Measurements from ENCODE around the gene RPUSD1. TPM values are rescaled to one million over a fixed set of nuclear protein-coding genes. Genes with fewer than 3 reads are reported as not detected.

RPUSD1 gene
- total RNA-seq, 1 donor from 2014 or later, result 31.0 TPM

DNA sequence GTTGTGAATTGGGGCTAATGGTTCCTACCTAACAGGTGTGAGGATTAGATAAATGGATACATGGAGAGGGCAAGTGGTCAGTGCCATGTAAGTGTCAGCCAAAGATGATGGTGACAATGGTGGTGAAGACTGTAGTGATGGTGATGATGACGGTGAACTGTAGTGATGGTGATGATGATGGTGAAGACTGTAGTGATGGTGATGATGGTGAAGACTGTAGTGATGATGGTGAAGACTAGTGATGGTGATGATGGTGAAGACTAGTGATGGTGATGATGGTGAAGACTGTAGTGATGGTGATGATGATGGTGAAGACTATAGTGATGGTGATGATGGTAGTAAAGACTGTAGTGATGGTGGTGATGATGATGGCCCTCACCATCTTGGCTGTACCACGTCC is 30.4 kb upstream of the RPUSD1 start:
- DNase-seq (ENCODE audit: low read depth), result no peak
- TF ChIP-seq, protein P1, sequence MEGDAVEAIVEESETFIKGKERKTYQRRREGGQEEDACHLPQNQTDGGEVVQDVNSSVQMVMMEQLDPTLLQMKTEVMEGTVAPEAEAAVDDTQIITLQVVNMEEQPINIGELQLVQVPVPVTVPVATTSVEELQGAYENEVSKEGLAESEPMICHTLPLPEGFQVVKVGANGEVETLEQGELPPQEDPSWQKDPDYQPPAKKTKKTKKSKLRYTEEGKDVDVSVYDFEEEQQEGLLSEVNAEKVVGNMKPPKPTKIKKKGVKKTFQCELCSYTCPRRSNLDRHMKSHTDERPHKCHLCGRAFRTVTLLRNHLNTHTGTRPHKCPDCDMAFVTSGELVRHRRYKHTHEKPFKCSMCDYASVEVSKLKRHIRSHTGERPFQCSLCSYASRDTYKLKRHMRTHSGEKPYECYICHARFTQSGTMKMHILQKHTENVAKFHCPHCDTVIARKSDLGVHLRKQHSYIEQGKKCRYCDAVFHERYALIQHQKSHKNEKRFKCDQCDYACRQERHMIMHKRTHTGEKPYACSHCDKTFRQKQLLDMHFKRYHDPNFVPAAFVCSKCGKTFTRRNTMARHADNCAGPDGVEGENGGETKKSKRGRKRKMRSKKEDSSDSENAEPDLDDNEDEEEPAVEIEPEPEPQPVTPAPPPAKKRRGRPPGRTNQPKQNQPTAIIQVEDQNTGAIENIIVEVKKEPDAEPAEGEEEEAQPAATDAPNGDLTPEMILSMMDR (conservative IDR thresholded peaks at IDR 0.05; ENCODE audit: low read depth, low read length), result no peak
- no peak overlapping the region for H3K4me3 ChIP-seq (ENCODE audit: low read depth, low read length)

DNA sequence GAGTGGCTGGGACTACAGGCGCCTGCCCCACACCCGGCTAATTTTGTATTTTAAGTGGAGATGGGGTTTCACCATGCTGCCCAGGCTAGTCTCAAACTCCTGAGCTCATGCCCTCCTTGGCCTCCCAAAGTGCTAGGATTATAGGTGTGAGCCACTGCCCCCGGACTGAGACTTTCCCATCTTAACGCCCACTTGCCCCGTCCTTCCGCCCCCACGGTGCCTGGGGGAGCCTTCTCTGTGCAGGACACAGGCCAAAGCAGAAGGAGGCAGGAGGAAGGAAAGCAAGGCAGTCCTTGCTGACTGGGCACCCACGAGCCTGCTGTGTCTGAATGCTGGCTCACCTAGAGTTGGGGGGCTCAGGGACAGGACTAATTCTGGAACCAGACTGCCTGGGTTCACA is 30.0 kb upstream of the RPUSD1 start:
- H3K4me3 ChIP-seq (ENCODE audit: low read depth, low read length), result no peak overlapping the region
- TF ChIP-seq, protein P1 (conservative IDR thresholded peaks at IDR 0.05; ENCODE audit: low read depth, low read length), result no peak
- DNase-seq (ENCODE audit: low read depth), result no peak

DNA sequence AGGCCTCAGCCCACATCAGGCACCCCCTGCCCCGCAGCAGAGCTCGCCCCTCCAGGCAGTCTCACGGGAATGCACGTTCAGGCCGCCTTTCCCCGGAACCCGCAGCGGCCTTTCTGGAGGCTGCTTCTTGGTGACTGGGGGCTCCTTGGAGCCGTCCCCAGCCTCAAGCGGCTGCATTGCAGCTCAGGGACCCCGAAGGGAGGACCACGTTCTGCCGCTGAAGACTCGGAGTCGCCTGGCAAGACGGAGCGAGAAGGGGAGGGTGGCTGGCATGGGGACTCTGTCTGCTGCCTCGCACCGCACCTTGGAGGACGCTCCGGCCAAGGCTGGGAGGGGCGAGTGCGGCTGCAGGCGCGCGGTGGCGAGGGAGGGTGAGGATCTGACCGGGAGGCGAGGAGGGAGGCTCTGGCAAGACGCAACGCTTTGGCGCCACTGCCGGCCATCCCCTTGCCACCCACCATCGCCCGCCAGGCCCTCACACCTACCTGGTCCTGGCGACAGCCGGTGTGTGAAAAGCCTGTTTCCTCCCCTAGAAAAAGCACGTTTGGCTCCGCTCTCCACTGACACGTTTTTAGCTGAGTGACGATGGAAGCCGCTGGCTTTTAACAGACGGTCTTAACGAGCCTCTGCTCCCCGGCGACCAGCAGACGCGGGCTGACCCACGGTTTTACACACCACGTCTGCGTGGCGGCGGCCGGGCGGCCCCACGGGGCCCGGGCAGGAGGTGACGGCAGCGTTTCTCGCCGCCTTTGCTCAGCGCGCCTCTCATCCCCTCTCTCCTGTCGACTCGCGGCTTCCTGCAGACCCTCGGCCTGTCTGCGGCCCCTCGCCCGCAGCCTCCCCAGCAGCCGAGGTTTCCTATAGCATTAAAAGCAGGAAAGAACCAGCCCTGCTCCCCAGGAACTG is 29.1 kb upstream of the RPUSD1 start:
- TF ChIP-seq, protein P1 (conservative IDR thresholded peaks at IDR 0.05; ENCODE audit: low read depth, low read length), result no peak

DNA sequence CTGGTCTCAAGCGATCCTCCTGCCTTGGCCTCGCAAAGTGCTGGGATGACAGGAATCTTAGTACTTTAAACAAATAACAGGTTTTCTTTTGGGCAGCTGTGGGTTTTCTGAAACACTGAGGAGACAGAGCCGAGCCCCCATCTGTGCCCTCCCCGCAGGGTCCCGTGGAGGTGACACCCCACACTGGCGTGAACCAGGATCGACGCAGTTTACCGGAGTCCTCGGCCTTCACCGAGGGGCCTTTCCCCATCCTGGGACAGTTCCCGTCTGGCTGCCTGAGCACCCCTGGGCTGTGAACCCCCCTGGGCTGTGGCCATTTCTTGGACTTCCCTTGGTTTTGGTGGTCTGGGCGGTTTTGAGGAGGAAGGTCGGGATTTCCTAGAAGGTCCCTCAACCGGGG is 27.7 kb upstream of the RPUSD1 start:
- H3K4me3 ChIP-seq (ENCODE audit: low read depth, low read length), result no peak overlapping the region
- TF ChIP-seq, protein P1 (conservative IDR thresholded peaks at IDR 0.05; ENCODE audit: low read depth, low read length), result no peak
- DNase-seq (ENCODE audit: low read depth), result no peak

More for the DNA sequence above, 29.1 kb upstream of the RPUSD1 start:
- no peak overlapping the region for H3K4me3 ChIP-seq (ENCODE audit: low read depth, low read length)
- no peak for DNase-seq (ENCODE audit: low read depth)

DNA sequence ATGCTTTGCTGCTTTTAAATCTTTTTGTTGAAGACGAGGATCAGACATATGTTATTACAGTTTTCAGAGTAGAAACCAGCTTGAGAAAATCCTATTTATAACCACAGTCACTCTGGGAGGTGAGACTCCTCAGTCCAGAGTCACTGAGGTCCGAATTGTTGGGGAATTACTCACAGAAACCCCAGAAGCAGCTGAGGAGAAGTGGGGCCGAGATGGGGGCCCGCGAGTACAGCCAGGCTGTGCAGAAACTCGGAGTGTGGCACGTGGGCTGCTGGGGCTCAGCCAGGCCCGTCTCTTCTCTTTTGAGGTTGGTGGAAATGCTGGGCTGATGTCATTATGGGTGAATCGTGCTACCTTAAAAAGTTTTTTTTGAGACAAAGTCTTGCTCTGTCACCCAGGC is 26.8 kb upstream of the RPUSD1 start:
- TF ChIP-seq, protein P1 (conservative IDR thresholded peaks at IDR 0.05; ENCODE audit: low read depth, low read length), result no peak
- H3K4me3 ChIP-seq (ENCODE audit: low read depth, low read length), result no peak overlapping the region
- DNase-seq (ENCODE audit: low read depth), result no peak

DNA sequence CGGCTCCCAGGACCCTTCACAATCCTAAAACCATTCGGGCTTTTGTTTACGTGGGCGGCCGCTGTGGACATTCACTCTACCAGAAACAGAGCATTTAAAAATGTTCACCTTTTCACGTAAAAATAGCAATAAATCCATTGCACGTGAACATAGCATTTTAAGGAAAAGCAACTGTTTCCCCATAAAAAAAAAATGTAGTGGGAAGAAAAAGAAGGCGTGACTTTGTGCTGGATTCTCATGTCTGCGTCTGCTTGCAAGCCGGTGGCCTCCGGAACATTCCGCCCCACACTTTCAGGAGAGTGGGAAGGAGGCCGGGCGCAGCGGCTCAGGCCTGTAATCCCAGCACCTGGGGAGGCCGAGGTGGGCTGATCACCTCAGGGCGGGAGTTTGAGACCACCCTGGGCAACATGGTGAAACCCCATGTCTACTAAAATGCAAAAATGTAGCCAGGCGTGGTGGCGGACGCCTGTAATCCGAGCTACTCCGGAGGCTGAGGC is 25.8 kb upstream of the RPUSD1 start:
- TF ChIP-seq, protein P1 (conservative IDR thresholded peaks at IDR 0.05; ENCODE audit: low read depth, low read length), result no peak
- no peak for DNase-seq (ENCODE audit: low read depth)
- no peak overlapping the region for H3K4me3 ChIP-seq (ENCODE audit: low read depth, low read length)
